Nasal cavity respiratory epithelium epithelial cell of viscerocranial mucosa (primary cell): ENCODE results near the gene TBX19. TPM values are rescaled to one million over a fixed set of nuclear protein-coding genes. Genes with fewer than 3 reads are reported as not detected.

ENCODE experiments used
- total RNA-seq: library from RNA; depleted of rRNA; stranded (reverse); fragments of >200 nt; gene quantifications from 2 replicates; pipeline ENCODE4 v1.2.3, GENCODE V29; 2014

Gene TBX19
- 0.68 and 1.00 TPM in 2 replicates for total RNA-seq

DNA sequence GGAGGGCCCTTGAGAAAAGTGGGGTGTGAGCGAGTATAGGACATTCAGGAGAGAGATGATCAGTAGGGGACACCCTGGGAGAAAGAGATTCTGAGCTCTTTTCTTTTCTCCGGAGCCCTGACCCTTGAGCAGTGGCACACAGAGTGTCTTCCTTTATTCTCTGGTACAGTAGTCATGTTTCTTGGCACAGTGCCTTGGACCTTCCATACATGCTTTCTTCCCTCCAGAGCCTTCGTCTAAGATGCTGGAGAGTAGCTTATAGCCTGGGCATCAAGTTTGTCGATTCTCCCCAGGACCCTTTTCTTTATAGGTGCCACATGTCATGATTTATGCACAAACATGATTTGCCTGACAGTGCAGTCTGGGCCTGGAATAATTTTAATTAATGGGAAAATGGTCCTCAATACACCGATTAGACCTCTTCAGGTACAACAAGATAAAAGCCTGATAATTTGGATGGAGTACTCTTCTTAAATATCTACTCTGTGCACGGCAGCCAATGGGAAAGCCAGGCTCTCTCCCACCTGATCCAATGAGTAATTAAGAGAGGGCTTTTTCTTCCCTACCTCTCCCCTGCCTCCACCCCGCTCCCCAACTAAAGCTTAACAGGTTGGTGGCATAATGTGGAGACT, at the start of gene TBX19:
Gene TBX19 (plus strand): TSS at position 582 of the 632 bp plus-strand sequence. CDS start 214 bp downstream, outside the sequence.

Other genes with a start within 250 kb of the TBX19 start
- gene GPR161, start 143.9 kb upstream of the TBX19 start, total RNA-seq, result 5.8 and 11.8 TPM in 2 replicates
- gene TIPRL, start 101.9 kb upstream of the TBX19 start, total RNA-seq, result 29.0 and 32.3 TPM in 2 replicates
- 29.7 and 45.3 TPM in 2 replicates for gene SFT2D2, start 54.9 kb upstream of the TBX19 start, total RNA-seq